ENCODE measurements around the gene ELF4. TPM values are rescaled to one million over a fixed set of nuclear protein-coding genes. Genes with fewer than 3 reads are reported as not detected.

Gene ELF4
- total RNA-seq, 1 donor from 2014 or later = not detected

DNA sequence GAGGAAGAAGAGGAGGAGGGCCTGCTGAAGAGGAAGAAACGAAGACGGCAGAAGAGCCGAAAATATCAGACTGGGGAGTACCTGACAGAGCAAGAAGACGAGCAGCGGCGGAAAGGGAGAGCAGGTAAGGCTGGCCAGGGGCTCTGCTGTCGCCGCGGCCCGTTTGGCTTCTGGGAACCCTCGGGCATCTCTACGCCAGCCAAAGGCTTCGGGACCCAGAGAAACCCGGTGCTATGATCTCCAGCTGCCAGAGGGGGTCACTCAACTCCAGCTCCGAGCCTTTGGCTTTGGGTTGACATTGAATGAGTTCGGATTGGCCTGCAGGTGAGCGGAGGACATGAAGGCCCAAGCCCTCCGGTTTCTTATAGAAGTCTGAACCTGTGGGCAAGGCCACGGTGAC is 85.0 kb downstream of the ELF4 start:
- H3K4me3 Mint-ChIP-seq = peak overlapping the region; percentile 26
- no peak overlapping the region for H3K9ac ChIP-seq
- H3K4me1 ChIP-seq = no peaks in the 10 kb centered on the region
- TF ChIP-seq, protein P1, sequence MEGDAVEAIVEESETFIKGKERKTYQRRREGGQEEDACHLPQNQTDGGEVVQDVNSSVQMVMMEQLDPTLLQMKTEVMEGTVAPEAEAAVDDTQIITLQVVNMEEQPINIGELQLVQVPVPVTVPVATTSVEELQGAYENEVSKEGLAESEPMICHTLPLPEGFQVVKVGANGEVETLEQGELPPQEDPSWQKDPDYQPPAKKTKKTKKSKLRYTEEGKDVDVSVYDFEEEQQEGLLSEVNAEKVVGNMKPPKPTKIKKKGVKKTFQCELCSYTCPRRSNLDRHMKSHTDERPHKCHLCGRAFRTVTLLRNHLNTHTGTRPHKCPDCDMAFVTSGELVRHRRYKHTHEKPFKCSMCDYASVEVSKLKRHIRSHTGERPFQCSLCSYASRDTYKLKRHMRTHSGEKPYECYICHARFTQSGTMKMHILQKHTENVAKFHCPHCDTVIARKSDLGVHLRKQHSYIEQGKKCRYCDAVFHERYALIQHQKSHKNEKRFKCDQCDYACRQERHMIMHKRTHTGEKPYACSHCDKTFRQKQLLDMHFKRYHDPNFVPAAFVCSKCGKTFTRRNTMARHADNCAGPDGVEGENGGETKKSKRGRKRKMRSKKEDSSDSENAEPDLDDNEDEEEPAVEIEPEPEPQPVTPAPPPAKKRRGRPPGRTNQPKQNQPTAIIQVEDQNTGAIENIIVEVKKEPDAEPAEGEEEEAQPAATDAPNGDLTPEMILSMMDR (IDR thresholded peaks at IDR 0.05) = peak; percentile 7
- TF ChIP-seq EZH2phosphoT487 (IDR thresholded peaks at IDR 0.05) = no peak
- no peak for TF ChIP-seq EZH2 (IDR thresholded peaks at IDR 0.05)
- H3K4me1 Mint-ChIP-seq = peaks cover 13% of the 10 kb centered on the region
- peaks cover 7% of the 10 kb centered on the region for H3K27me3 Mint-ChIP-seq (ENCODE audit: insufficient read depth, low read depth)
- H3K9me3 Mint-ChIP-seq = no peaks in the 10 kb centered on the region
- H4K20me1 ChIP-seq (ENCODE audit: low read depth) = peaks cover 26% of the 10 kb centered on the region
- DNase-seq (ENCODE audit: low spot score) = no peak
- no peak overlapping the region for H3K27ac ChIP-seq
- H3K27me3 ChIP-seq = no peaks in the 10 kb centered on the region
- H3K79me2 ChIP-seq (ENCODE audit: low read depth) = no peaks in the 10 kb centered on the region
- no peak overlapping the region for H3K4me2 ChIP-seq
- no peaks in the 10 kb centered on the region for H3K36me3 ChIP-seq
- no peak overlapping the region for H3K4me3 ChIP-seq
- H3K36me3 Mint-ChIP-seq = peaks cover 60% of the 10 kb centered on the region
- no peaks in the 10 kb centered on the region for H3K9me3 ChIP-seq (ENCODE audit: low read depth)
- no peak overlapping the region for H2AFZ ChIP-seq (replicated peaks)
- peaks cover 8% of the 10 kb centered on the region for H3F3A ChIP-seq (ENCODE audit: low read depth)
- no peak overlapping the region for H3K27ac Mint-ChIP-seq

DNA sequence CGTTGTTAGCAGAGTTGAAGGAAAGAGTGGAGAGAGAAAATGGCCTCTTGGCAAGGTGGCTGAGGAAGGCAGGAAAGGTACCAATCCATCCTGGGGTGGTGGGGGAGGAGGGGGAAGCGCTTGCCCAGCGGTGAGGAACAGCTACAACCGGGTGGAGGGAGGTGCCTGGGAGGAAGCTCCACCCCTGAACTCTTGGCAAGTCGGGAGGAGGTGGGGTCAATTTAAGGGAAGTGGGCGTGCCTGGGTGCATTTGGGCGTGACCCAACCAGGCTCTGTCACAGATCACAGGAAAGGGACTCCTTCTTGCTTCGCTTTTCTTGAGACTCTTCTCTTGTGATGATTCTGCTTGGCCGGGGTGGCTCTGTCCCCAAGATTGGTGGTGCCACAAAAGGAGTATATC is 86.2 kb downstream of the ELF4 start:
- Histone ChIP-seq H3K4me2 (no peak overlapping the region), H3F3A (ENCODE audit: low read depth) (peaks cover 8% of the 10 kb centered on the region), H3K27me3 (no peaks in the 10 kb centered on the region), H3K79me2 (ENCODE audit: low read depth) (no peaks in the 10 kb centered on the region), H4K20me1 (ENCODE audit: low read depth) (peaks cover 37% of the 10 kb centered on the region), H3K9ac (no peak overlapping the region), H2AFZ (replicated peaks) (no peak overlapping the region), H3K9me3 (ENCODE audit: low read depth) (no peaks in the 10 kb centered on the region), H3K4me3 (no peak overlapping the region), H3K4me1 (no peaks in the 10 kb centered on the region), H3K36me3 (no peaks in the 10 kb centered on the region), H3K27ac (no peak overlapping the region)
- peaks cover 7% of the 10 kb centered on the region for H3K27me3 Mint-ChIP-seq (ENCODE audit: insufficient read depth, low read depth)
- peak; percentile 69 for DNase-seq (ENCODE audit: low spot score)
- peaks cover 17% of the 10 kb centered on the region for H3K4me1 Mint-ChIP-seq
- TF ChIP-seq, protein P1 (IDR thresholded peaks at IDR 0.05) = no peak
- TF ChIP-seq EZH2phosphoT487 (IDR thresholded peaks at IDR 0.05) (no peak), EZH2 (IDR thresholded peaks at IDR 0.05) (no peak)
- no peak overlapping the region for H3K4me3 Mint-ChIP-seq
- peaks cover 58% of the 10 kb centered on the region for H3K36me3 Mint-ChIP-seq
- peak overlapping the region; percentile 61 for H3K27ac Mint-ChIP-seq
- no peaks in the 10 kb centered on the region for H3K9me3 Mint-ChIP-seq

- Histone ChIP-seq H3K9me3 (ENCODE audit: low read depth) (no peaks in the 10 kb centered on the region), H4K20me1 (ENCODE audit: low read depth) (peaks cover 66% of the 10 kb centered on the region), H3K9ac (no peak overlapping the region), H3K4me1 (no peaks in the 10 kb centered on the region), H3K27me3 (no peaks in the 10 kb centered on the region), H3K4me3 (no peak overlapping the region), H3K27ac (no peak overlapping the region), H2AFZ (replicated peaks) (no peak overlapping the region), H3K79me2 (ENCODE audit: low read depth) (peaks cover 4% of the 10 kb centered on the region), H3K36me3 (no peaks in the 10 kb centered on the region), H3K4me2 (no peak overlapping the region), H3F3A (ENCODE audit: low read depth) (no peaks in the 10 kb centered on the region)
- H3K4me1 Mint-ChIP-seq = peaks cover 19% of the 10 kb centered on the region
- no peak for TF ChIP-seq EZH2 (IDR thresholded peaks at IDR 0.05)
- TF ChIP-seq, protein P1 (IDR thresholded peaks at IDR 0.05) = no peak
- TF ChIP-seq EZH2phosphoT487 (IDR thresholded peaks at IDR 0.05) = no peak
- H3K27ac Mint-ChIP-seq = no peak overlapping the region
- peaks cover 52% of the 10 kb centered on the region for H3K36me3 Mint-ChIP-seq
- no peak overlapping the region for H3K4me3 Mint-ChIP-seq
- DNase-seq (ENCODE audit: low spot score) = no peak
- peaks cover 5% of the 10 kb centered on the region for H3K27me3 Mint-ChIP-seq (ENCODE audit: insufficient read depth, low read depth)
- no peaks in the 10 kb centered on the region for H3K9me3 Mint-ChIP-seq
Measured at GRCh38 chrX:130020661-130021324, 89.5 kb downstream of the ELF4 start.
